ENCODE measurements around the gene MYOD1.

The MYOD1 gene

DNA sequence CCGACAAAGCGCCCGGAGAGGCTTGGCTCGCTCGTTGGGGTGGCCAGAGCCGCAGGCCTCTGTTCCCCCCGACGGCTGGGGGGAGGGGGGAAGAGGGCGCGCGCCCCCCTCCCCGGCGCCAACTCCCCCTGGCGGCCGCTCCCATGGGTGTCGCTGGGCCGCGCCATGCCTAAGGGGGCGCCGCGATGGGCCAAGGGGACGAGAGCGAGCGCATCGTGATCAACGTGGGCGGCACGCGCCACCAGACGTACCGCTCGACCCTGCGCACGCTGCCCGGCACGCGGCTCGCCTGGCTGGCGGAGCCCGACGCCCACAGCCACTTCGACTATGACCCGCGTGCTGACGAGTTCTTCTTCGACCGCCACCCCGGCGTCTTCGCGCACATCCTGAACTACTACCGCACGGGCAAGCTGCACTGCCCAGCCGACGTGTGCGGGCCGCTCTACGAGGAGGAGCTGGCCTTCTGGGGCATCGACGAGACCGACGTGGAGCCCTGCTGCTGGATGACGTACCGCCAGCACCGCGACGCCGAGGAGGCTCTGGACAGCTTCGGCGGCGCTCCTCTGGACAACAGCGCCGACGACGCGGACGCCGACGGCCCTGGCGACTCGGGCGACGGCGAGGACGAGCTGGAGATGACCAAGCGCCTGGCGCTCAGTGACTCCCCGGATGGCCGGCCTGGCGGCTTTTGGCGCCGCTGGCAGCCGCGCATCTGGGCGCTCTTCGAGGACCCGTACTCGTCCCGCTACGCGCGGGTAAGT lies 16.6 kb downstream of the MYOD1 start:
- no peak for DNase-seq

DNA sequence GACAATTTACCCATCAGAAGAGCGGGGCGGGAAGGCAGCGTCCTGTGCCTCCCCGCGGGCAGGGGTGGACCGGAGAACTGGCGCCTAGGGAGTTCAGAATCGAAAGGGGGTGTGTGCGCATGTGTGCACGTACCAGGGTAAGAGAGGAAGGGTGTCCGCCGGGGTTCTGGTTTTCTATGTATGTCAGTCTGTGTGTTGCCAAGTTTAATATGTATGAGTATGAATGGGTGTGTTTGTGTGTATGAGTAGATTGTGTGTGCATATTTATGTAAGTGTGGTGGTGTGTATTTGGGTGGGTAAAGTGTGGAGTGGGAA lies 17.2 kb downstream of the MYOD1 start:
- no peak for DNase-seq

DNA sequence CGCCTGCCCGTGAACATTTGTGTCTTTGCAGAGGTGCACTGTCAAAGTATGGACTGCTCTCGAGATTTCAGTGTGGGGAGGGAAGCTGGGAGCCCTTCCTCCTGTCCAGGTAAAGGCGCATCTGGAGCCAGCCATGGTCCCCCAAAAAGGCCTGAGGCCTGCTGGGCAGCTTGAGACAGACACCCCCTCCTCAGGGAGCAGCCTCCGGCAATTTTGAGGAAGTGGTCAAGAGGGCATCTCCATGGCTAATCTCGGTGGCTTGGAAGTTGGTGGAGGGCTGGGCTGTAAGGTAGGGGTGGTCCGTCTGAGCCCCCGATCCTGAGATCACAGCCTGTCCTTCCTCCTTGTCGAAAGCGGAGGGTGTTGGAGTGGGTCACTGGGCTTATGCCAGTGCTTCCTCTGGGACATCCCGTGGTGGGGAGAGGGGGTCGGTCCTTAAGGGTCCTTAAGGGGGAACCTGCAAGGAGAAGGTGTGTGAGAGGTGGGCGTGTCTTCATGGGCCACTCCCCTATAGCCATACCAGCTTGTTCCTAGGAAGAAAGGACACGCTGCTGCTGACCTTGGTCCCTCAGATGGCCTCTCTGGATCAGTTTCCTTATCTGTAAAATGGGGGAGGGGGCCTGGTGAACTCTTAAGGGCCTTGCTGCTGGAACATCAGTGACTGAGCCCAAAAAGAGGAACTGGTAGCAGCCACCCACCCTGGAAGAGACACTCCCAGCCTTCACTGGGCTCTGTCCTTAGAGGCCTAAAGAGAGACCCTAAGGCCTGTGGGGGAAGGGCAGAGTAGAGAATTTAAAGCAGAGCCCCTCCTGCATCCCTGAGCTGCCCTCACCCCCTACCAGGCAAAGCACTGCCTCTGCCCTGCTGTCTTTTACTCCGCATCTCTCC lies 17.8 kb downstream of the MYOD1 start:
- DNase-seq = no peak

DNA sequence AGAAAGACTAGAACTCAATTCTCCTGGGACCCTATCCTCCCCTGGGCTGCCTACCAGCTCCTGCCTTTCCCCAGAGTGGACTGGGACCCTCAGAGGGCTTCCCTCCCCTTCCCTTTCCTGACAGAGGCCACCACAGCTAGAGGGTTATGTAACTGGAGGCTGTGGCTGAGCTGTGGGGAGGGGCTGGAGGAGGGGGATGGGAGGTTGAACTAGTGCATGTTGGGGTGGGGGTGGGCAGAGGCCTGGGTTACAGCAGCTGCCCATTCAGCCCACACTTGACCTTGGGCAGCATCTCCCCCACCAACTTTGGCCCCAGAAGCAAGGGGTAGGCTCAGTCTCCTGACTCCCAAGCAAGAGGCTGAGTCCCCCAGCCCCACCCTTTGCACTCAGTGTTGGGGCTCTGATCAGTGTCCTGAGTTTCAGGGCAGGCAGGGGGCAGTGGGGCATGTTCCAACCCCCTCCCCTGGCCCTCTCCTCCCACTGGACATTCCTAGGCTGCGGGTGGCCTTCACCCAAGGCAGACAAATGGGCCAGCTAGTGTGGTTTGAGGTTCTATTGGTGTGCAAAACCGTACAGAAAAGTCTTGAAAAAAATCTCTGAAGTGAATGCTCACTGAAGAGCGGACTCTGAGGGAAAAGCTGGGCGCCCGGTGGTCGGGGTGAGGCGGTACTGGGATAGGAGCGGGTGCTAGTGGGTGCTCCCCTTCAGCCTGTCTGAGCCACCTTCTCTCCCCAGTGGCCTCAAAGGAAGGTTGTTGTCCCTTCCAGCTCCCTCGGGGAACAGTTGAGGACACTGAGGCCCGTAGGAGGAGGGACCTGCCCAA lies 19.0 kb downstream of the MYOD1 start:
- no peak for DNase-seq

DNA sequence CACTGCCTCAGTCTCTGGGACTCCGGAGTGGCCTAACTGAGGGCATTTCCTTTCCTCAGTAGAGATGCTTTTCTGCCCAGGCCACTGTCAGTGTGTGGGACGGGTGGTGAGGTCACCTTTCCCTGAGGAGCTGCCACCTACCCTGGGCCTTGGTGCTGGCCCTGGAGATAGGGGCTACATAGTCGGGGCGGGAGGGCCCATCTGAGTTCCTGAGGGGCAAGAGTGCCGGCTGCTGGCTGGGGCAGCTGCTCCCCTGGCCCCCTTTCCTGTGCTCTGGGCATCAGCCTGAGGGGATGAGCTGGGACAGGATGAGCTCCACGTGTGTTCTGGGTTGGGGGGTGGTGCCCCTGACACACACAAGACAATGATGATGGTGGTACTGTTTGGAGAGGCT lies 20.6 kb downstream of the MYOD1 start:
- DNase-seq = no peak

DNA sequence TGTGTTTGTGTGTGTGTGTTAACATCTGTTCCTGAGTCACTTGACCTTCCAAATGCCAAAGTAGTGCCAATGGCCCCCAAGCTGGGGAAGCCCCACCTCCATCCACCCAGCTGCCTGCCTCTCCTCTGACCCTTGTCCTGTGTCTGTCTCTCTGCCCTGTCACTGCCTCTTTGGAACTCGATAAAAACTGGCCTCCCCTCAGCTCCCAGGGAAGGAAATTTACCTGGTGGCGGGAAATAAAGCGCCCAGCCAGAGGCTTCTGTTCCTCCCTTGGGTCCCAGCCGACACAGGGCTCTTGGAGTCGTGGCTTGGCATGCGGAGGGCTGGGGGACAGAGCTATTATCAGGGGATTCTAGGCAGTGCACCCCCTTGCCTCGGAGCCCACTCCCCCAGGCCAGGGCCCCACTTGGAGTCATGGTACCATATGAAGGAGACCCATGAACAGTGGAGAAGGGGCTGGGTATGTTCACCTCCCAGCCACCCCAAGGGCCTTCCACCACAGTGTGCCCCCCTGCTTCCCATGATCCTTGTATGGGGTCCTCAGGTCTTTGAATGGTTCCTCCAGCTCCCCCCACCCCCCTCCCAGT lies 21.4 kb downstream of the MYOD1 start:
- no peak for DNase-seq

DNA sequence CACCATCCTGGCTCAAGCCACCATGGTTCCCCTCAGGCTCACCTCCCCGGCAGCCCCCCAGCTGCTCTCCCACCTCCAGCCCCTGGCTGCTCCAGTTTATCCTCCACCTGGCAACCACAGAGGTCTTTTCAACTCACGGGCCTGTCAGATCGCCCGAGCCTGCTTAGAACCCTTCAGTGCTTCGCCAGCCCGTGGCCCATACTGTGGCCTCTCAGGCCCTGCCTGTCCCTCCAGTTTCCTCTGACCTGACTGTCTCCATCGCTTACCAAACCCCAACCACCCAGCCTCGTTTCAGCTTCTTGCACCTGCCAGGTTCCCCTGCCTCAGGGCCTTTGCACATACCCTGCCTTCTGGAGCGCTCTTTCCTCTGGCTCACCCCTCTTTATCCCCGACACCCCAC lies 22.1 kb downstream of the MYOD1 start:
- DNase-seq = no peak

DNA sequence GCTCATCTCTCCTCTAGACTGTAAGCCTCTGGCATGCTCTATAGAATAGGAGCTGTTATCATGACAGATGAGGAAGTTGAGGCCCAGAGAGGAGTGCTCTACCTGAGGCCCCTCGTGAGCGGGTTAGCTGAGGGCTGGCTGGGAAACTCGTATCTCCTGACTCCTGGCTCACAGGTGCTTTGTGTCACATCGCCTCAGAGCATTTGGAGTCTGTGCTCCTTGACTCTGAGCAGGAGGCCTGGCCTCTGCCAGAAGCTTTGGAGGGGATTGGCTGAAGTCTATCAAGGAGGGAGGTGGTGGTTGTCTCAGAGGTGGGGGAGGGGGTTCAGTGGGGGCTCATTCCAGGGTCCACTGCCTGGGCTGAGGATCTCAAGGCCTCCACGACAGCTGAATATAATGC lies 22.6 kb downstream of the MYOD1 start:
- DNase-seq = no peak

DNA sequence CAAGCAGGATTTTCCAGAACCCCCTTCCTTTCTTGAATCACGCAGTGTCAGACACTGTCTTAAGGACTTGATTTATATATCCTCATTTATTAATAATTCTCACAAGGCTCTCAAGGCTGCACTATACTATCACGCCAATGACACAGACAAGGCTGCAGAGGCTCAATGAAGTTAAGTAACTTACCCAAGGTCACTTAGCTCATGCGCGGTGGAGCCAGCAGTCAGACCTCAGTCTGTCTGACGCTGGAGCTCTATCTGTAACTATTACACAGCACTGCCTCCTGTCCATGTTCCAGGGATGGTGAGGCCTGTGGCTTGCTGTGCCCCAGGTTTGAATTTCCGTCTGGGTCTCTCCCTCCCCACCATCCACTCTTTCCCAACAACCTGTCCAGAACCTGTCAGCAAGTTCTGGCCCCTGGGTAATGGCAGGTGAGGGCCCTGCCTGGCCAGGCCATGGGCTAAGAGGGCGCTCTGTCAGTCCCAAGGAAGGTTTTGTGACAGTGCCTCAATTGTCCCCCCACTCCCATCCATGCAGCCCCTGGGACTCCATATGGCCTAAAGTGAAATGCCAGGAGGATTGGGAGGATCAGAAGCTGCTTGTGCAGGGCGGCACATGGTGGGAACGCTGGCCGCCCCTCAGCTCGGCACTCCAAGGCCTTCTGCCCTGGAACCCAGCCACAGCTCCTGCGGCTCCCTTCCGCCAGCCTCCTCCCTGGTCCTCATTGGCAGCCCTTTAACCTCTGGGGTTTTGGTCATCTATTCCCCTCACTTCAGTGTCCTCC lies 23.8 kb downstream of the MYOD1 start:
- no peak for DNase-seq

DNA sequence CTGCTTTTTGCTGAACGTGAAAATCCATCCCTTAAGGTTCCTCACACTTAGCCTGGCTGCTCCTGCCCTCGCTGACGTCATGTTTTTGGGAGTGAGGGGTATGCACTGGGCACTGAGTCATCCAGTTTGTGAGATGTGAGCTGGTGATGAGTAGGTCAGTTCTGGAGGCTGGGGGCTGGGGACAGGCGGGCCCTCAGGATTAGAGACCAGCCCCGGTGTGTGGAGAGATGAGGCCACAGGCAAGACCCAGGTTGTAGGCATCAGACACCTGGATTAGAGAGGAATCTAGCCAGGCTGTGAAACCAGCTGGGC lies 24.4 kb downstream of the MYOD1 start:
- DNase-seq = no peak

DNA sequence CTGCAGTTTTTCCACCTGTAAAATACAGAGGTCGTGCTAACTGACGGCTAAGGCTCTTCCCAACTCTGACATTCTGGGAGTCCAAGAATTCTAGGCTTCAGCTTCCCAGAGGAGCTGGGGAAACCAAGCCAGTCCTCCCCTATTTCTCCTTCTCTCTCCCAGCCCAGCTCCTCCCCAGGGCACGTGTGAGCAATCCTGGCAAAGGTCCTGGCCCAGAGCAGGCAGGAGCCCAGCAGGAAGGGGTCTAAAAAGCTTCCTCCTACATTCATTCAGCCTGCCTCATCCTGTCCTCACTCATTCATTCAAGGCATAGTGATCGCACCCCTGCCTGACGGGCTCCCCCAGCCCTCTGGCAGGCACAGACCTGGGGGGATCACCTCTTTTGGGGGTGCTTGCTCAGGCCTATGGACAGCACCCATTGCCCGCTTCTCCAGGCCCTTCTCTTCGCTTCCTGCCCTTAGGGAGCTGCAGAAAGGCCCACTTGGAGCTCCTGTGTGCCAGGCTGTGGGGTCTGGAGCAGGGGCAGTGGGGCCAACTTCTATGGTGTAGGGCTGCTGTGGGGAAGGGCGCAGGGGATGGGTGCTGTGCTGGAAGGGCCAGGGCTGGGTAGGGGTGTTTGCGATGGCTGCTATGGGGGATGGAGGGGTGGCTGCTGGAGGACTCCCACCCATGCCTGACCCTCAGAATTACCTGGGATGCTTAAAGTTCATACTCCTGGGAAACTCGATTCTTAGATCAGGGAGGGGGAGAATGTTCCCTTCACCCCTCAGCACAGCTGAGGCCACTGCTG lies 25.0 kb downstream of the MYOD1 start:
- no peak for DNase-seq

DNA sequence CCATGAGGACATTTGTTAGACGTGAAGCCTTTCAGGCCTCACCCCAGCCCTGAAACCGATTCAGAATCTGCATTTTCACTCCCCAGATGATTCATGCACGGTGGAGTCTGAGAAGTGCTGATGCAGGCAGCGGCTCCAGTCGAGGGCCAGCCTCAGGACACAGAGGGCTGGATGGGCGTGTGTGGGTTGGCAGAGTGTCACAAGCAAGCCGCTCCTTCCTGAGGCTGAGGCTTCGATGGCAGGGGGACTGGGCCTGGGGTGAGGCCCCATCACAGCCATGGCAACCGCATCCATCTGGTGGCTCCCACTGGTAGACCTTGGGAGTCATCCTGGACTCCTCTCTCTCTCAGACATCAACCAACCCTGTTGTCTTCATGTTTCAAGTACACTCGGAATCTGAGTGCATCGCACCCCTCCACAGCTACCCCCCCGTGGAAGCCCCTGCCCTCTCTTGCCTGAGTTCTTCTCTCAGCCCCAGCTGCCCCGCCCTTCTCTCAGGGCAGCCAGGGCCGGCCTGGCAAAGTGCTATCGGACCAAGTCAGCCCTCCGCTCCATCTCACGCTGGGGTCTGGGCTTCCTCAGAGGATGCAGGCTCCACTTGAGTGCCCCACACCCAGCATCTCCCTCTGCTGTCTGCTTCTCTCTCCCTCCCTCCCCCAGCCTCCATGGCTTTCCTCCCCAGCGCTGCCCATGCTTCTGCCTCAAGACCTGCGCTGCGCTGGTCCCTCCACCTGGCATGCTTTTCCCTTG lies 25.8 kb downstream of the MYOD1 start:
- DNase-seq = no peak

DNA sequence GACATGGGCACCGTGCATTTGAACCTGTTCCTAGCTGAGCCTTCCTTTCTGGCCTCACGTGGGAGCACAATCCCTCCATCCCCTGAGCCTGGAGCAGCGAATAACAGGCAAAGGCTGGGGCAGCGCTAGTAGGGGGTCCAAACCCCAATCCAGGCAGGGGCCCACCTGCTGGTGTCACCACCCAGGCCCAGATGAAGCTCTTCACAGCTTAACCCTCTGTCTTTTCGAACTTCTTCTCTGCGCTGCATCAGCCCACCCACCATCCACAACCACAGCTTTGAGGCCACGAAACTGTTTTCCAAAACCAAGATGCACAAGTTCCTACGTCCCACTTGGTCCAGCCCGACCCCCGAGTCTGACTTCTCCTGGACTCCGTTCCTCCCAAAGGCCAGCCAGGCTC lies 26.7 kb downstream of the MYOD1 start:
- DNase-seq = no peak

DNA sequence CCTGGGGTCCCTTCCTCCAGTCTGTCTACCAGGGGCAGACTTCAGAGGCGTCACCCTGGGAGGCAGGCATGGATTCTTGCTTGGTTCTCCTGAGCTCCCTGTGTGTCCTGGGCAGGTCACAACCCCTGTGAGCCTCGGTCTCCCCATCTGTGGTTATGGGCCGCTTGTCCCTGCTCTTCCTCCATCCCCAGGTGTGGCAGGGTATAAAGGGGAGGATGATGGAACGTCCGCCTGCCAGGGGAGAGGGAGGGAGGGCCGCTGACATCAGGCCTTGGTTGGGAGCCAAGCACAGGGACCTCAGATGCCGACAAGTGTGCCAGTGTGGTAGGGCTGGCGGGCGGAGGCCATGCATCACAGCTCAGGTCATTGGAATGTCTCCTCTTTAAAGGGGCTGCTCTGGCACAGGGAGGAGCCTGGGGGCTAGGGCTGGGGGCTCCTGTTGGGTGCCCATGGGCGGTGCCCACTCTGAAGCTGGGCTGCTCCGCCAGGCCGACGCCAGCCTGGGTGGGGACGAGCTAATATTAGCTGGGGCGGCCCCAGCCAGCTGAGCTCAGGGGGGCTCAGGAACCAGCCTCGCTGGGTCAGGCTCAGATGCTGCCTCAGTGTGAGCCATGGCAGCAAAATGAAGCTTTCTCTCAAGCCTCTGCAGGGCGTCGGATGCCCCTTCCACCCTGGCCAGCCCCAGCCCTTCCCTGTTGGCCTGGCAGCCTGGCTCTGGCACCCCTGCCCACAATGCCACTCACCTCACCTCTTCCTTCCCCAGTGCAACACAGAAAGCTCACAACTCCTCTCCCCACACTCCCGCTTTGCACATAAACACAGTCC lies 28.0 kb downstream of the MYOD1 start:
- DNase-seq = no peak

DNA sequence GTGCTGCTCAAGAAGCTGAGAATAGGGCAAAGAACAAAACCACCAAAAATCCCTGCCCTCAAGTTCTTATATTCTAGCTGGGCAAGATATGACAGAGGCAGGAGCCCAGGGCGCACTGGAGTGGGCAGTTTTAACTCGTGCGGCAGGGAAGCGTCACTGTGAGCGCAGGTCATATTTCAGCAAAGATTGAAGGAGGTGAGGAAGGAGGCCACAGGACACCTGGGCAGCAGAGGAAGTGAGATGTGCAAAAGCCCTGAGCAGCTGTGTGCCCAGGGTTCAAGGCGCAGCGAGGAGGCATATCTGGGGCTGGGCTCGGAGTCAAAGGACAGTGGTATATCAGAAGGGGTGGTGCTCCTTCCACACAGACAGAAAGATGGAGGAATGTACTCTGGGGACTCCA lies 28.7 kb downstream of the MYOD1 start:
- no peak for DNase-seq

DNA sequence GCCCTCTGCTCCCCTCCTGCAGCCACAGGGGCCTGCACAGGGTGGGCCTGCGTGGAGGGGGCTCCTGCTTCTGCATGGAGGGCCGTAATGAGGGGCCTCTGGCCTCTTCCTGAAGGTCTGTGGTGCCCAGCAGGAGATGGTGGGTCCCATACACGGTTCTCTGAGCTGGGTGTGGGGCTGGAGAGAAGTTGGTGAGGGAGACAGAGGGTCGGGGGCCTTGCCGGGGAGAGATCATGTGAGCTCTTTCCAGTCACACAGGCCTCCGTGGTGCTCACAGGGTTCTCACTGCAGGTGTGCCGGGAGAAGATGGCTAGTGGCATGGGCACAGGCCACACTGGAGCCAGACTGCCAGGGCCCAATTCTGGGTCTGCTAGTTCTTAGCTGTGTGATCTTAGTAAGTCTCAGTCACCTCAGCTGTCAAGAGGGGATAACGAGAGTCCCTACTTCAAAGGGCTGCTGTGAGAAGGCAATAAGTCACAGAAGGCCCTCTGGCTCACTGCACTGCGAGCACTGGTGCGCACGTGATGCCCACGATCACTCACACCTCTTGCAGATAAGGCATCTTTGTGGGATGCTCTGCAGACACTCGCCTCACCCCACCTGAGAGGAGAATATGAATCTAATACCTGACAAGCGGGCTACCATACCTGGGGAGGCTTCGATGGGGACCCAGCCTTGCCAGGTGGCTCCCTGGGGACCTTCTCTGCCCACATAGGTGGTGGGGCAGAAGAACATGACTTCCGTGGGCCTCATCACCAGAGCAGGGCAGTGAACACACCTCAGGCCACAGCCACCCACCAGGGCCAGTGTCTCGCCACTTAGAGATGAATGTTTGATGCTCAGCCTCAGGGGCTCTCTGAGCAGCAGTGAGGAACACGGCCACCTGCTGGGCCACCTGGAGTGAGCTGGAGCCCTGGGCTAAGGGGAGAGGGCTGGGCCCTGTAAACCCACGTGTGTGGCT lies 29.7 kb downstream of the MYOD1 start:
- DNase-seq = no peak

DNA sequence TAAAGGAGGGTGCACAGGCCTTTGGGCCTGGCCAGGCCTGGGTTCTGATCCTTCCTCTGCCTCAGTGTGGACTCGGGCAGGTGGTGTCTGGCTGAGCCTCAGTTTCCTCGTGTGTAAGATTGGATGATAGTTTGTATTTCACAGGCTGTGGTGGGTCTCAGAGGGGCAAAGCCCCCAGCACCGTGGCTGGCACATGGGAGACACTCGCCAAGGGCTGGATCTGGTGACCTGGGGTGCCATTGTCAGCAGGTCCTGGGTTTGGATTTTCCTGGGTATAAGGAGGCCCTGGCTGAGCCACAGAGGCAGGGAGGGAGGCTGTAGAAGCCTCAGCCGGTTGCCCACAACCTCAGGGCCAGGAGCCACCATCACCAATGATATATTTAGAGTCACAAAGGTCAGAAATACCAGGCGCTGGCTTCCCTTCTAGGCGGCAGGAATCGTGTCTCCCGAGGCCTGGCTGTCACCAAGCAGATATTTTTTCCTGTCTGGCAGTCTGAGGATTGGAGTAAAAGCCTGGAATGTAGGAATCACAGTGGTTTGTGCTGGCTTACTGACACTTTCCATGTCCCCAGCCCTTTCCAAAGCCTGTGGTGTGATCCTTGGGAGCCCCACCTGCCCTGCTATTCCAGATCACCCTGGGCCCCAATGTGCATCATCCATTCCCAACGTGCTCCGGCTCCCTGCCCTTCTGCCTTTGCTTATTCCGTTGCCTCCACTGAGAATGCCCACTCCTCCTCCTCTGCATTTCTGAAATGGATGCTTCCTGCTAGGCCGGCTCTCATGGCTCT lies 30.8 kb downstream of the MYOD1 start:
- DNase-seq = no peak

DNA sequence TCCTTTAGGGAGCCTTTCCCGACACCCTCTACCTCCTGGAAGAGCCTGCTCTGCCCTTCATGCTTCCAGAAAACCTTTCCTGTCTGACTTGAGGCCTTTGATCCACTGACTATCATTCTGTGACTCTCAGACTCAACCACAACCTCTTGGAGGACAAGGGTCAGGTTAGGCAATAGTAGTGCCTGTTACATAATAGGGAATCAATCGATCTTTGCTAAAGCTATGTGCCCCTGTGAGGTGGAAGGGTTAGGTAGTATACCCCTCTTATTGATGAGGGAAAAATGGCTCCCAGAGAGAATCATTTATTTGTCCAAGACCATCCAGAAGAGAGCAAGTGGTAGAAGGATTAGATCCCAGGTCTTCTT lies 31.4 kb downstream of the MYOD1 start:
- no peak for DNase-seq
